Activated CD4-positive, CD25-positive, alpha-beta regulatory T cell treated with anti-CD3 and anti-CD28 coated beads, Interleukin-2, amount 50 U/mL, for 24 hours (primary cell): ENCODE measurements around the gene IL21R.

Experiments
- ATAC-seq, 2 donors: fragments of 150-1000 bp; cut with Tn5 transposase; one replicate each; pipeline ENCODE4 v1.10.0; 2021; ENCODE audit warnings: mild to moderate bottlenecking in 1 of 2, moderate library complexity in 1 of 2

IL21R gene

DNA sequence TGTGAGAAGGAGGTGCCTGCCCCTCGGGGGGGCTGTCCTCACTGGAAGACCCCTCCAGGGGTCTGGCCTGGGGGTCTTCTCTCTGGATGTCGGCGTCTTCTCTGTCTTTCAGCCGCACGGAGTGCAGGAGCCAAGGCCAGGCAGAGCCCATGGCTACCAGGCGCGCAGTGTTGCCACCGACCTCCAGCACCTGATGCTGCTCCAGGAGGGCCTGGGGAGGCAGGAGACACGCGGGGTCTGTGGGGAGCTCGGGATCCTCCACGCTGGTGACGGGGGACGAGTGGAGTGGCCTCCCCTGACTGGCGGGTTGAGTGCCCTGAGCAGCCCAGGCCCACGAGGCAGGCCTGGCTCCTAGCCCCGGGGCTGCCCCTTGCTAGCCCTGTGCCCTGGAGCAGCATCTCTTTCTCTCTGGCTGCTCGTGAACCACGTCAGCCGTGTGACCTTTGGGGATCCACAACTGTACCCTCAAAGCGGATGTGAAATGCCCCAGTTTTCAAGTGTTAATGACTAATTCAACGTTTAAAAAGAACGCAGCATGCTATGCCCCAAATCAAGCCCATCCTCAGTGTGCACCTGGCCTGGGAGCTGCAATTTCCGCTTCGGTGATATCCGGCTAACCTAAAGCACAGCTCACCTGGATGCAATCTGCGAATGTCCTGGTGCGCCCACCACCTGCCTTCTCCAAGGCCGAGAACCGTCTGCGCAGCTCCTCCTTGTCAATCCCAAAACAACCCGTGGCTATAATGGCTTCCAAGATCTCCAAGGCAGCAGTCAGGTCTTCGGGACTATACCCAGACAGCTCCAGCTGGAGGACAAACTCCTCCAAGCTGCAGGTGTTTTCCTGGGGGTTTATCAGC is 62.9 kb downstream of the IL21R start:
- ATAC-seq, result no peak

DNA sequence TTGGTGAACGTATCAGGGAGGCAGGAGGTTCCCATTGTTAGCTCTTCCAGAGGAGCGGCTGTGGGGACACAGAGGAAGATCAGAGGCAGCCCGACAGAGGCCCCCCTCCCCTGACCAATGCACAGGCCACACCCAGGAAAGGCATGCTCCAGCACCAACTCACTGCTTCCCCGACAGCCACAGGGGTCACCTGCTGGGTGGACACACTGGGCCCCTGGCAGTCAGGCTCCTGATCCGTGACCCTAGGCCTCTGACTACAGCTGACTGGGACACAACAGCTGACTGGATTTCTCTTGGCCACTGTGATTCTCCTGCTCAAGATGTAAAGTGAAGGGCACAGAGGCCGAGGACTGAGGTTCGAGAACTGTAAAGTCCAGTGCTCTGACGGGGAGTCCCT is 63.5 kb downstream of the IL21R start:
- no peak for ATAC-seq

DNA sequence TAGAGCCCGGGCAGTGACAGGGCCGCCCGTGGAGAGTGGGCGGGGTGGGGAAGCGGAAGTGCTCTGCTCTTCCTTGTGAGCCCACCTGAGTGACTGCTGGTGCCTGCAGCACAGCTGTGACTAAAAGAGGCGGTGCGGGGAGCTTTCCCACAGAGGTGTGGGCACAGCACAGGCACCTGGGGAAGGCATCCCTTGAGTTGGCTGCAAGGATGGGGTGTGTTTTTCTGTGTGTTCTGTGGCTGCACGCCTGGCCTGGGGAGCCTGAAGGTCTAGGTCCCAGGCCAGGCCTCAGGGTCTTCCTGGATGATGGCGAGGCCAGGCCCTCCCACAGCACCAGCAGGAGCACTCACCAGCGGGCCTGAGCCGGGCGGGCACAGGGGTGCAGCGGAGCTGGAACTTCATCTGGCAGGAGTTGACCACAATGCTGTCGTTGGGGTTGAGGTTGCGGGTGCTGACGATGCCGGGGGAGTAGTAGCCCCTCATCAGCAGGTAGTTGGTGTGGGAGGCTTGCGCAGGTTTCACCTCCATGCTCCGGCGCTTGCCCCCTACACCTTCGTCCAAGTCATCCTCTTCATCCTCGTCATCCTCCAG is 67.1 kb downstream of the IL21R start:
- no peak for ATAC-seq

DNA sequence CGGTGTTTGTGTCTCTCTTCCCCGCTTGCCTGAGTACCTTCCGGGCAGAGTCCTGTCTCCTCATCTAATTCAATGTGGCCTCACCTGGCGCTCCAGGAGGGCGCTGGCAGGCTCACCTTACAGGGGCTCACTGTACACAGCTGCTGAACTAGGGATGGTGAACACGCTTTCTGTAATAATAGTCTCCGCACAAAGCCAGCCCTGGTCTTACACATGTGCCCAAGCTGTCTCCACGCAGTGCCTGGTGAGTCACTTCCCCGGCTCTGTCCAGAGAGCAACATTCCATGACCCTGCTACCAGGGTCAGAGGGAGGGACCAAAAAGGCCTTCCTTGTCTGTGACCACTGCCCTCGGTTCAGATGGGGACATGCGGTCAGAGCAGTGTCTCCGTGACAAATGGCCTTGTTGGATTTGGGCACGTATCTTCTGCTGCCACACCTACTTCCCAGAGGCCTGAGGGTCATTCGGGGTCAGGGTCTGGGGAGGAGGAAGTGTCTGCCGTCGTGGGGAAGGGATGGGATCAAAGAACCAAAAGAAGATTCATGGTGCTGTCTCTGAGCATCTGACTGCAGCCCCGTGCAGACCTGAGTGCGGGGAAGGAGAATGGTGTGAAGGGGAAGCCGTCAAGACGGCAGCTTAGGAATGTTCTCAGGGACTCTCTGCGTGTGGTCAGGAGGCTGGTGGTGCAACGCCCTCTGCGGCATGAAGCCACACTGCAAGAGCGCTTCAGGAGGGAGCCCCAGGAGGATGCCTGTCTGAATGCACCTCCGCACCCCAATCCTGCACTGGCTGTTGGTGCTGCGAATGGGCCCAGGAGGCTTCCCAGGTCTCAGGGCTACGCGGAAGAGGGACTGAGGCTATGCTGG is 68.8 kb downstream of the IL21R start:
- no peak for ATAC-seq

DNA sequence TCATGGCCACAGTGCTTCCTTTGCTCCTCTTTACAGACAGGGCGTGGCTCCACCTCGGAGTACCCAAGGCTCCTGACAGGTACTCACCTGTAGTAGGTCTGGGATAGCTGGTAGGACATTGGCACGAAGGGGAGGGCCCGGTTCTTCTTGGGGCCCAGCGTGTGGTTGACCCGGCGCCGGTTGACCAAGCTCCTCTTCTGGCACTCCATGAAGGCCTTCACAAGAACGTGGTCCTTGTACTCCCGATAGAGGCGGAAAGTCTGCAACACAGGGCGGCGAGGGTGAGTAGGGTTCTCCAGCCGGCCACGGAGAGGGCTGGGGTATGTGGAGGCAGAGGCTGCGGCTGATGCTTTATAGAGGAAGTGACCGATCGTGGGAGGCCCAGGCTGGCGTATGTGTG is 69.7 kb downstream of the IL21R start:
- no peak for ATAC-seq

DNA sequence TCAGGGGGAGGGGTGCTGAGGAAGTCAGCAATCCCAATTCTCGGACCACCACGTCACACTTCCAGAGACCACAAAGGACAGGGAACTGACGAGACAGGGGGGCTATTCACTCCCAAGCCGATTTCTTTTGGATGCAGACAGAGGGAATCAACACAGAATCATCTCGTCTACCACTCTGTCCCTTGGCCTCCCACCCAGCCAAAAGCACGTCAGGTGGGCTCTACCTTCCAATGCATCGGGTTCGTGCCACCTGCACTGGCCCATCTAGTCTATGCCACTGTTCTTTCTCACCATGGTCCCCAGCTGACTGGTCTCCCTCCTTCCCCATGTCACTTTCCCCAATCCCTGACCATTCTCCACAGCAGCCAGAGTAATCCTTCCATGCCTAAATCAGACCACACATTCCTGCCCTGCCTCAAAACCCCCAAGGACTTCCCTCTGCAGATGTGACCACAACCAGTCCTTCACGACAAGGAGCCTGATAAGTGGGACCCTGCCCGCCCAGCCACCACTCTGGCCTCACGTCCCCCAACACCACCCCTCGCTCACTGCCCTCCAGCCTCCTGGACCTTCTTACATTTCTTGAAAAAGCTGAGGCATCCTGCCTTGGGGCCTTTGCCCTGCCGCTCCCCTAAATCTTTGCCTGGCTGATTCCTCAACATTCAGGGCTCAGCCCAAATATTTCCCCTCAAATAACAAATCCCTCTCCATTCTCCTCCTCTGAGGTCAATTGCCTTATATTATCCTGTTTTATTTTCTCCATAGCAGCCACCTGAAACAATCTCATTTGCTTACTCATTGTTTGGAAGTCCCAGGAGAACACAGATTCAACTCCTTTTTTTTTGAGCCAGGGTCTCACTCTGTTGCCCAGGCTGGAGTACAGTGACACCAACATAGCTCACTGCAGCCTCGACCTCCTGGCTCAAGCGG is 70.4 kb downstream of the IL21R start:
- no peak for ATAC-seq

DNA sequence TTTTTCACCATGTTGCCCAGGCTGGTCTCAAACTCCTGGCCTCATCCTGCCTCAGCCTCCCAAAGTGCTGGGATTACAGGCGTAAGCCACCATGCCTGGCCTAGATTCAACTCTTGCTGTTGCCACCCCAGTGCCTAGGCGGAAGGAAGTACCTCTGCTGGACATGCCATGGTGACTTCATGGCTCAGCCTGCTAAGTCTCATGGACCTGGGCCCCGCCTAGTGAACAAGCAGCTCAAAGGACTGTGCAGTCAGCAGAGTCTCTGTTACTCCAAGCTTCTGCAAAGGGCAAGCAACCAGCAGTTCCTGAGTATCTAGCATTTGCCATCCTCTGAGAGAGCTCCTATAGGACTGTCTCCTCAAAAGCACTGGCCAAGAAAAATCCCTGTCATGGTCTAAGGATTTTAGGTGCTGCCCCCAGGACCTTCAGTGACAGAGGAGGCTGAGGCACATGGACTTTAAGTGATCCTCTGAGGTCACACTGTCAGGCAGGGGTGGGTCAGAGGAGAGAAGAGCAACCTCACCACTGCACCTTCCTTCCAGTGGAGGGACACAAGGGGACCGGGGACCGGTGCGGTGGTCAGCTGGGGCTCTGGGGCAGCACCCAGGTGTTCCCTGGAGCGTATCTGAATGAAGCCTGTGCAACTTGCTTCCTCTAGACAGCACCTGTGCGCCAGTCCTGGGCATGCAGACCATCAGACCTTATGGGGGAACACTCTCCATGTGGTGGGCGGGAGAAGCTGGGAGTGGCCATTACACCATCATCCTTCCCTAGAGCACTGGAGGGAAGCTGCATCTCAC is 71.3 kb downstream of the IL21R start:
- no peak for ATAC-seq

DNA sequence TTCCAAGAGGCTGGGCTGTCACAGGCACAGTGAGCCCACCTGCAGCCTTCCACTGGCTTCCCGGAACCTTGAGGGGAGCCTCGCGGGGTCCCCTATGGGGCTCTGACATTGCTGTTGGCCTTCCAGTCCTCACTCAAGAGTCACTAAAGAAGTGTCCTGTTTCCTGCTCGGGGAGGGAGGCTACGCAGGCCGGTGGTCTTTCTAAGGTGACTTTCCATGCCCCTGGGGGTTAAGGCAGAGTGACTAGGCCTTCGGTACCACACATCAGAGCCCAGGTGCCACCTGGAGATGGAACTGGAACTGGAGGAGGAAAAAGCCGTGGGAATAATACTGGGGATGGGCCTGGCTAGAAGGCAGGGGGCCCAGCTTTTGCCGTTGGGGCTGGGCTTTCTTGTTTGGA is 72.1 kb downstream of the IL21R start:
- no peak for ATAC-seq

DNA sequence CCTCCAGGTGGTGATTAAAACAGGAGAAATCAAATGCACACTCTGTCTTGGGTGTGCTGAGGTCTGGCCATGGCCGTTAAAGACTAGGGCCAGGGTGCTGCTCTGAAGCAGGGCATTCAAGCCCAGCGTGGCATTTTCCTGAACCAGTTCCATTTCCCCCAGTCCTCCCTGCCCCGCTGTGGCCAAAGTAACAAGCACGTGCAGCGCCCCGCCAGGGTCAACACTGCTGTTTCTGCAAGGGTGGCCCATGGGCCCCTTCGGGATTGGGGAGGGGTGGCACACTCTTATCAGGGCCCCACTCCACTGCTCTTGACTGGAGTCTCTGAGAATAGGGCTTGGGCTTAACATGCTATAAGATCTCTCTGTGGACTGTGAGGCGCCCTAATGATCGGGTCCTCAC is 72.9 kb downstream of the IL21R start:
- no peak for ATAC-seq

DNA sequence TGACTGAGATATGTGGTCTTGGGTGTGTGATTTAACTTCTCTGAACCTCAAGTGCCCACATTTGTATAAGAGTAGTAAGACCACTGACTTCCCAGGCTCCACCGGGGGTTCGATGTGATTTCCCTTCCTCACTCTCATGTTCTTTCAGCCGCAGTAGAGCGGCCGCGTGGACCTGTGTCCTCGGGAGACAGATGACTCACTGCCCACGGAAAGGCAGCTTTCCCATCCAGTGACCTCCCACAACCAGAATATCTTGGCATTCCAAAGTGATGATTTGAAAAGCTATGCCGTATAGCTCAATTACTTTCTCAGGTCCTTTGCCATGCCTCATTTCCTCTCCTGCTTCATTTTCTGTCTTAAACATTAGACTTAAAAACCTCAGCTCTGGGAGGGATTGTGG is 73.6 kb downstream of the IL21R start:
- no peak for ATAC-seq

DNA sequence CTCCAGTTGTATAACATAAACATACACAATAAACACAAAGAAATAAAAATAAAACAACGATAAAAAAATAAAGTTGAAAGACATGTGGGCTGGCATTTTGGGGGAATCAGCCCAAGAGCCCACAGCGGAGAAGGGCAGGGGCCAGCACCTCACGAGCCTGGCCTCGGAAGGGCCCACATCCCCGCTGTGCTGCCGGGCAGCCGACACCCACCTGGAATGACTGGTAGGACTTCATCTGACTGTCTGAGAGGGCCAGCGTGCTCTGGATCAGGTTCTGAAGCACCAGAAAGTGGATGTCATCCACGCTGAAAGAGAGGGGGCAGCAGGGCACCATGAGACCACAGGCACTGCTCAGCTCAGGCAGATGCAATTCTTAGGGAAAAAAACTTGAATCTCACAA is 74.3 kb downstream of the IL21R start:
- no peak for ATAC-seq

DNA sequence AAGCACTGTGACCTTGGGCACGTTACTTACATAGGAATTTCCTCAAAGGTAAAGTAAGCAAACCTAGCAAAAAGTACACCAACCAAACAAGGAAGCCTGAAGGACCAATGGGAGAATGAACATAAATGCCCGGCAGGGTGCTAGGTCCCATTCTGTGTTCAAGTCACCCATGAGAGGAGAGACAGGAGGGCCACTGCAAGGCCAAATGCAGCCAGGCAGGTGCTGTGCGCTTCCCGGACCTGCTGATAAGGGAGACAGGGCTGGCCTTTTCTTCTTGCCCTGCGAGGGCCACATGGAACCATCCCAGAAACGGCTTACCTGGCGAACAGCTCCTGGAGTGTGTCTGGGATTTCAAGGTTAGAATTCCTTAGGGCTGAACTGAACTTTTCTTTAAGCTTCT is 78.8 kb downstream of the IL21R start:
- ATAC-seq, result no peak

DNA sequence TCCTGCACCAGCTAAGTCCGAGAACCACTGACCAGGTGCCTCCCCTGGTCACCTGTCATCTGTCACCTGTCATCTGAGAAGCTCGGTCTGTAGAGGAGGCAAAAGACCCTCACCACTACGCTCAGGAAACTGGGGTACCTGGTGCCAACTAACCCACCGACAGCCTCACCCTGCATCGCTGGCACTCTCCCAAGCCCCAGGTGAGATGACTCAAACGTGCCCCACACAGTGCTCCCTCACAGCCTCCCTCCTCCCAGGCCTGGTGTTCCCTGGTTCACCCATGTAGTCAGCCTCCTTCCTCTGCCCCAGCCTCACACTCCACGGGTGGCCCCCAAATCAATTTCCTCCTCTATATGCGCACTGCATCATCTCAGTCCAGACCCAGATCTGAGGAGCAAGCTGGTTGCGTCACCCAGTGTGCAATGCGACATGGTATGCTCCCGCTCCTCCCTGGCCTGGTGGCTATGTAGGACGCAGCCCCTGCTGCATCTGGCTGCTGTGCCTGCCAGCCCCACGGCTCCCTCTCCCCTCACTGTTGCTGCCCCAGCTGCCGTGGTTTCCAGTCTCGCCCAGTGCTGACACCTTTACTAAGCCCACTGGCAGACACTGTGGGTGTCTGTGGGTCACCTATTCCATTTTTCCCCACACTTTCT is 79.4 kb downstream of the IL21R start:
- no peak for ATAC-seq

DNA sequence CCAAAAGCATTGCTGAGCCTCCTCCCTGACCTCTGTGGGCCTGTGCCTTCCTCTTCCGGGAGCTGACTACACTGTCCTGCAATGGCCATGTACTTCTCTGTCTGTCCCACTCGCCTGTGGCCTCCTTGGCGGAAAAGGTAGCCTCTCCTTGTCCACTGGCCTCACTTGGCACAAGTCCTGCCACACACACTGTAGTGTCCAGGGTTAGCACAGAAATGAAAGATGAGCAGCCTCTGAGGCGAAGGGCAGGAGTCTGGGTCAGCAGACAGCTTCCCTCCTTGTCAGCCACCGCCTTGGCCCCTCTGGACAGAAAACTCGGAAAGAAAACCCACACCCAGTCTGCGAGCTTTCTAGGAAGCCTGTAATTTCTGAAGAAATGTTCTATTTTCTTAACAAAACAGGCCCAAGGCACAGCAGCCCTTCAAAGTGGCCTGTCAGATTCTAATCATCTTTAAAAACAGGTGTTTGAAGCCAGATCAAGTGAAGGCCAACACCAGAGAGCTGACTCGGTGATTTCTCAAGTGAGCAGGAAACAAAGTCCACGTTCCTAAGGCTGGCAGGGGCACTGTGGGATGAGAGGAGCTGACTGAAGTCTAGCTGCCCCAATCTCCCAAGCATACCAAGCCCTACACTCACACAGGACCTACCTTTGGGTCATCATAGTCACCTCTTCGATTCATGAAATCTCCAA is 80.6 kb downstream of the IL21R start:
- no peak for ATAC-seq

DNA sequence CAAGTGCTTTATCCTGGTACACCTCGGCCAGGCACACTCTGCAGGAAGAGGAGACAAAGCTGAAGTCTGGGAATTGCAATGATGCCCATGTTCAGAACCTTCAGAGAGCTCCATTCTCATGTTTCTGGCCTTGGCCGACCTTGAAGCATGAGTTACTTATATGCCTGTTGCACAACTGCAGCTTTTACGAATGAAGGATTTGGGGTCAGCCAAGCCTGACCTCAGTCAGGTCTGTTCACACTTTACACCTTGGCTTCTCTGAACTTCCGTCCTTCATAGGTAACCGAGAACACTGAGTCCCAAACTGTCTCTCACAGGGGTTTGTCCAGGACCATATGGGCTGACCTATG is 81.1 kb downstream of the IL21R start:
- no peak for ATAC-seq

DNA sequence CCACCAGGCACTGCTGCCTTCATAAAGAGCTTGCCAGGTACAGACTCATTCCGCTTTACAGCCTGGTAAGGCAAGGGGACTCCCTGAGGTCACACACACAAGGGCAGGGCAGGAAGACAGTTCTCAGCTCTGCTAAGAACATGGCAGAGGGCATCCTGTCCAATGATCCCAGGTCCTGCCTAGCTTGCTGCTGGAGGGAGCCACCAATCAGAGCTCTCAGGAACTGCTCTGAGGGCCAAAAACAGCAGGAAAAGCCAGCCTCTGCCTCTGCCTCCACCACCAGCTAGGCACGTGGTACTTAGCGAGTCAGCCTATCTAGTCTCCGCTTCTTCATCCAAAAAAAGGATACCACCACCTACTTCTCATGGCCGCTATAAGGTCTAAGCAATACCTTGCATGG is 81.7 kb downstream of the IL21R start:
- no peak for ATAC-seq

DNA sequence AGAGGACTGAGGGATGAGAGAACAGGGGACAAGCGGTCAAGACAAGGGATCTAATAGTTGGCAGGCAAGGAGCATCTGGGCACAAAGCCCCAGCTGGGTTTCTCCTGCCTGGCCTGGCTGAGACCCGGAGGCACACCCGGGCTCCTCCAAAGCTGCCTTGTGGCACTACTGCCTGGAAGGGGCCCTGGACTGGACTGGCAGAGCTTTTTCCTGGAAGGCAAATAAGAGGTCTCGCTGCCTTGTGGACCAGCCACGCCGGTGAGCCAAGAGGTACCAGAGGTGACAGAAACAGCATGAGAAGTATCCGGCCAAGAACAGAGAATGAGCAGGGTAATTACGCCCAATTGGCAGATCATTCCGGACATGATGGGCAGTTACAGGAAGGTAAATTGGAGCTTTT is 83.2 kb downstream of the IL21R start:
- ATAC-seq, result no peak

DNA sequence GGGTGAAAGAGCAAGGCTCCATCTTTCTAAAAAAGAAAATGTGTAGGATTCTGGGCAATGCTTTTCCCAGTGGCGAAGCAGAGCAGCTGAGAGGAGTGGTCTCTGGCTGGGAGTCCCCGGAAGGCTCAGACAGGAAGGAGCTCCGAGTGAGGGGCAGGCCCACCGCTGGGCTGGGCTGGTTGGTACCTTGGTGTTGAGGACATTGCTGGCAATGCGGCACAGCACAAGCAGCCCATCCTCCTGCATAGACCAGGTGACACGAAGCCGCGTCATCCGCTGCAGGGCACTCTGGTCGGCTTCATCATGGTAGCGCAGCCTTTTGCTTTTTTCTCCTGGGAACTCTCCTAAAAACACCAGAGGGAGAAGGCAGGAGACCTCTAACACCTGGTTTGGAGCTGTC is 83.8 kb downstream of the IL21R start:
- no peak for ATAC-seq

DNA sequence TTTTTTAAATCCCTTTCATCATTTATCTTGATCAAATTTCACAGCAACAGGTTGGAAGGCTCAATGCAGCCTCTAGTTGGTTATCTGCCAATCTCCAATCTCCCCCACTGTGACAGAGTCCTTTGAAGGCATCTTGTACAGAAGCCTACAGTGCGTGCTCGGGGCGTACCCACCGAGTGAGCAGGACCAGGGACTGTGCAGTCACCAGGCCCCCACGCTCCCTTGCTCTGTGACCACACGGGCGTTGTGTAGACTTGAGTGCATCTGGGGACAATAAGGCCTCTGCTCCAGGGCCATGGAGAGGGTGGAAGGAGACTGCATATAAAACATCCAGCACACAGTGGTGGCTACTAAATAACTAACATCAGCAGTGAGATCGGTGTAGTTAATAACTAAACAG is 84.4 kb downstream of the IL21R start:
- no peak for ATAC-seq

DNA sequence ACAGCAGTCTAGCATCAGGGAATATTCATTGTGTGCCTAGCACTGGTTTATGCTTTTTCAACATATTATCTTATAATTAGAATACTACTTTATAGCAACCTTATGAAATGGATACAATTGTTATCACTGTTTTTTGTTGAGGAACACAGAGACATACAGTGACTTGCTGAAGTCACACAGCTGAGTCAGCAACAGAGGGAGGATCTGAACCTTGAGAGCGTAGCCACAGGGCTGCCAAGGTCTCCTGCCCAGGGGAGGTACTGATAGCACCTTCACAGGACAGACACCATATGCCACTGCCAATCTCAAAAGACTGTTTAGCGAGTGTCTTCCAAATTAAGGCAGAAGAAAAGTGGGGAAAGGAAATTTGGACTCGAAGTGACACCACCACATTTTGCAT is 84.8 kb downstream of the IL21R start:
- no peak for ATAC-seq

DNA sequence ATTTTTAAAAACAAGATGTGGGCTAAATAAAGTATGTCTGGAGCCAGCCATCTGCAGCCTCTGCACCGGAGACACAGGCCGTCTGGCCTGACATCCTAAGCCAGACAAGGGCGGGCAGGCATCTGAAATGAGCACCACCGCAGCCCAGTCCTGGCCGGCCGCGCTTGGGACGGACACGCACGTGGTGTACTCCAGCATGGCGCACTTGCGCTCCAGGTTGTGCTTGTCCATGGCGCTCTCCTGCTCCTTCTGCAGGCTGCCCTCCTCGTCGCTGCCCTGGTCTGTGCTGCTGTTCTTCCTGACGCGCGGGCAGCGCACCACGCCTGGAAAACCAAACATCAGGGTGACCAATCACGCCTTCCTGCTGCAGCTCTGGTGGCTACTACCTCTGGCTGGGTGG is 87.4 kb downstream of the IL21R start:
- ATAC-seq, result no peak
